ENCODE measurements around the gene NFASC.

The NFASC gene

DNA sequence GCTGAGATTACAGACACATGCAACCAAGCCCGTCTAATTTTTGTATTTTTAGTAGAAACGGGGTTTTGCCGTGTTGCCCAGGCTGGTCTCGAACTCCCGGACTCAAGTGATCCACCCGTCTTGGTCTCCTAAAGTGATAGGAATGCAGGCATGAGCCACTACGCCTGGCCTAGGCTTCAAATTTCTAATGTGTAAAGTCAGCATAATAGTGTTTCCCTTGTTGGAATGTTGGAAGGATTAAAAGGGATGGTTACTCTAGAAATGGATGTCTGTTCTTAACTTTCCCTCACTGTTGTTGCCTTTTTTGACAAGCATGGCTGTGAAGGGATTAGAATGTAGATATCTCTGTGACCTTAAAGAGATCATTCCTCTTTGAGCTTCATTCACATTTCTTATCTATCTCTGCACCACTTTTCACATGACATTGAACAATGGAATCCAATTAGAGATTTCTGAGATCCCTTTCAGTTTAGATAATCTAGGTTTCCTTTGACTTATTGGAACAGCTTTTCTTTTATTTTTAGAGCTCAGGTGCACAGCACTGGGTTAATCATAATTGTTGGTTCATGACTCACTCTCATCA, 33.7 kb downstream of the NFASC start:
- TF ChIP-seq, protein P1, sequence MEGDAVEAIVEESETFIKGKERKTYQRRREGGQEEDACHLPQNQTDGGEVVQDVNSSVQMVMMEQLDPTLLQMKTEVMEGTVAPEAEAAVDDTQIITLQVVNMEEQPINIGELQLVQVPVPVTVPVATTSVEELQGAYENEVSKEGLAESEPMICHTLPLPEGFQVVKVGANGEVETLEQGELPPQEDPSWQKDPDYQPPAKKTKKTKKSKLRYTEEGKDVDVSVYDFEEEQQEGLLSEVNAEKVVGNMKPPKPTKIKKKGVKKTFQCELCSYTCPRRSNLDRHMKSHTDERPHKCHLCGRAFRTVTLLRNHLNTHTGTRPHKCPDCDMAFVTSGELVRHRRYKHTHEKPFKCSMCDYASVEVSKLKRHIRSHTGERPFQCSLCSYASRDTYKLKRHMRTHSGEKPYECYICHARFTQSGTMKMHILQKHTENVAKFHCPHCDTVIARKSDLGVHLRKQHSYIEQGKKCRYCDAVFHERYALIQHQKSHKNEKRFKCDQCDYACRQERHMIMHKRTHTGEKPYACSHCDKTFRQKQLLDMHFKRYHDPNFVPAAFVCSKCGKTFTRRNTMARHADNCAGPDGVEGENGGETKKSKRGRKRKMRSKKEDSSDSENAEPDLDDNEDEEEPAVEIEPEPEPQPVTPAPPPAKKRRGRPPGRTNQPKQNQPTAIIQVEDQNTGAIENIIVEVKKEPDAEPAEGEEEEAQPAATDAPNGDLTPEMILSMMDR (IDR thresholded peaks at IDR 0.05; ENCODE audit: insufficient read depth, low read depth, low read length, missing control alignments) = no peak
- DNase-seq (ENCODE audit: low read depth) = no peak
- no peak overlapping the region for H3K4me3 ChIP-seq (ENCODE audit: low read depth, low read length)

DNA sequence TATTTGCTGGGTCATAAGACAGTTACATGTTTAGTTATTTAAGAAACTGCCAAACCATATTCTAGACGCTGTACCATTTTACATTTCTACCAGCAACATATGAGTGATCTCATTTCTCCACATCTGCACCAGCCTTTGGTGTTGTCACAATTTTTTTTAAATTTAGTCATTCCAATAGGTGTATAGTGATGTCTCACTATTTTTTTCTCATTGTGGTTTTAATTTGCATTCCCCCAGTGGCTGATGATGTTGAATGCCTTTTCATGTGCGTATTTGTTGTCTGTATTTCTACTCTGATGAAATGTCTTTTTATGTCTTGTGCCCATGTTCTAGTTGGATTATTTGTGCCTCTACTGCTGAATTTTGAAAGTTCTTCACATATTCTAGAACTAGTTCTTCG, 38.4 kb downstream of the NFASC start:
- DNase-seq (ENCODE audit: low read depth) = no peak

DNA sequence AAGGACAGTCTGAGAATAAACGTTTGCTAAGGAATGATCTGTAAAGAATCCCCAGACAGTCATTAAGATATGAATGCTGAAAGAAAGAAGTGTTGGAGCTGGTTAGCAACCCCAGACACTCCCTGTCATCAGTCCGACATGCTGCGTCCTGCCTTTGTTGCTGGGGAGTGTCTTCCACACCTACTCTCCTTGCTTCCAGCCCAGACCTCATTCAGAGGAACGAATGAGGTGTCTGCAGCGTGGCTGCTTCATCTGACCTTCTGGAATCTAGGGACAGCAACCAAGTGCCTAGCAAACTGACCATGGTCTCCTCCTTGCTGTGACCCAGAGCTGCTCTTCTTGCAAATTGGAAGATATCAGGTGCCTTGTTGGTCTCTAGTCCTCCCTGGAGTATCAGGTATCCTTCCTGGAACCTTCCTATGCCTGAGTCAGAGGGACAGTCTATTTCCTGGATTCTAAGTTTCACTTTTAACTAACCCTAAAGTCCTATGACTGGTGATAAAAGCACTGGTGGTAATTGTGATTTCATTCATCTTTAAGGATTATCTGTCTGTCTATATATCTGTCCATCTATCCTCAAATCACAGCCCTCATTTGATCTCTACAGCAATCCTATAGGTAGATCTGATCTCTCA, 45.3 kb downstream of the NFASC start:
- TF ChIP-seq, protein P1 (IDR thresholded peaks at IDR 0.05; ENCODE audit: insufficient read depth, low read depth, low read length, missing control alignments) = no peak
- H3K4me3 ChIP-seq (ENCODE audit: low read depth, low read length) = no peak overlapping the region
- no peak for DNase-seq (ENCODE audit: low read depth)

More for the DNA sequence above, 38.4 kb downstream of the NFASC start:
- H3K4me3 ChIP-seq (ENCODE audit: low read depth, low read length) = no peak overlapping the region
- TF ChIP-seq, protein P1 (IDR thresholded peaks at IDR 0.05; ENCODE audit: insufficient read depth, low read depth, low read length, missing control alignments) = no peak

DNA sequence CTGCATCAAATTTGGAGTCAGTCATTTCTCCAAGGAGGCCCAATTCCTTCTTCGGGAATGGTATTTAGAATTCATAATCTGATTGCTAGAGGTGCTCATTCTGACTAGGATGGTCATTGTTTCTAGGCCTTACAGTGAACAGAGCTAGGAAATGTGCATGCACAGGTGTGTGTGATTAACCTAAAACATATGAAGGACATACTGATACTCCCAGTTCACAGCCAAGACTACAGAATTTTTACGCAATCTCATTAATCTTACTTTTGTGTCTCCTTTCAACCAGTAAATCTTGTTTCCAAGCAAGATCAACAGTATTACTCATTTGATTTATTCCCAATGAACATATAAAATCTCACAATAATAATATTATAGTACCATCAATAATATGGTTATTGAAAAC, 47.1 kb downstream of the NFASC start:
- H3K4me3 ChIP-seq (ENCODE audit: low read depth, low read length) = no peak overlapping the region
- DNase-seq (ENCODE audit: low read depth) = no peak
- TF ChIP-seq, protein P1 (IDR thresholded peaks at IDR 0.05; ENCODE audit: insufficient read depth, low read depth, low read length, missing control alignments) = no peak

DNA sequence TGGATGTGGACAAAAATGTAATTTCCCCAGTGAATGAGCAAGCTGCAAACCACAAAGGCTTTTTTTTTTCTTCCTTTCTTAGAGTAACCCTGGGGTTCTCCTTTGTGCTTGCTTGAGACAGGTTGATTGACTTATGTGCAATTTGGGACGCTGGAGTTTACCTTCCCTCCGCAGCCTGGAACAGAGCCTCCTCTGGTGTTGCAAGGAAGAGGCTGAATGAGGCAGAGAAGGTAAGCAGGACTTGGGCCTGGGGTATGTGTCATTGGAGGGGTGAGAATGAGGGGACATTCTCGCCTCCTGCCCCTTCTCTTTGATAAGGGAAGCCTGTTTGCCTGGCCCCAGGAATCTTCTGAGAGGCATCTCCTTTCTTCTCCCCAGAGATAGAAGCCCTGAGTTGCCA, 49.8 kb downstream of the NFASC start:
- no peak for DNase-seq (ENCODE audit: low read depth)
- no peak overlapping the region for H3K4me3 ChIP-seq (ENCODE audit: low read depth, low read length)
- TF ChIP-seq, protein P1 (IDR thresholded peaks at IDR 0.05; ENCODE audit: insufficient read depth, low read depth, low read length, missing control alignments) = no peak

DNA sequence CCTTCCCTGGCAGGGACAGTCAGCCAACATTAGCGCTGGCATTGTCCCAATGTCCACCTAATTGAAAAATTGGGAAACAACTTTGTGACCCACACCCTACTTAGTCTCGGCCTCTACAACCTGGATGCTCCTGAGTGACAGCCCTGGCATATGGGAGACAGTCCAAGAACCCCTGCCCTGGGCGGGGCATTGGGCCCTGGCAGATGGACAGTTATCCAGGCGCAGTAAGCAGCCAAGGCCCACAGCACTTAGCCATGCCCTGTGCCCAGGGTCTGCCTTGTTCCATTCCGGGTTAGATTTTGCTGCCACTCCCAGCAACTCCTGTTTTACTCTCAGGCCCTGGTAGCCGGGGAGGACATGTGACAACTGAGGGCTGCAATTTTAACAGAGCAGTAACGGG, 50.3 kb downstream of the NFASC start:
- no peak for DNase-seq (ENCODE audit: low read depth)
- TF ChIP-seq, protein P1 (IDR thresholded peaks at IDR 0.05; ENCODE audit: insufficient read depth, low read depth, low read length, missing control alignments) = no peak
- H3K4me3 ChIP-seq (ENCODE audit: low read depth, low read length) = no peak overlapping the region
